AG09309 (cell line): ENCODE measurements around the gene ARHGAP23.

Source experiments
- DNase-seq: peaks from one replicate; pipeline ENCODE4 v3.0.0-alpha.2; 2010; ENCODE audit warnings: low read depth
- H3K4me3 ChIP-seq: 2 replicates; pipeline ENCODE4 v1.5.1; 2011; ENCODE audit warnings: mild to moderate bottlenecking, low read depth, low read length, moderate library complexity; ENCODE audit not compliant: control insufficient read depth
- CTCF ChIP-seq: IDR thresholded peaks from 2 replicates; pipeline ENCODE4 v1.5.1; 2011; ENCODE audit warnings: mild to moderate bottlenecking, low read depth, low read length, inconsistent platforms; ENCODE audit not compliant: insufficient read depth, control insufficient read depth; ENCODE audit errors: missing control alignments

The ARHGAP23 gene

GRCh38 chr17:38538906-38539305 lies 110.6 kb downstream of the ARHGAP23 start:
- TF ChIP-seq CTCF: no peak
- no peak for DNase-seq

DNA sequence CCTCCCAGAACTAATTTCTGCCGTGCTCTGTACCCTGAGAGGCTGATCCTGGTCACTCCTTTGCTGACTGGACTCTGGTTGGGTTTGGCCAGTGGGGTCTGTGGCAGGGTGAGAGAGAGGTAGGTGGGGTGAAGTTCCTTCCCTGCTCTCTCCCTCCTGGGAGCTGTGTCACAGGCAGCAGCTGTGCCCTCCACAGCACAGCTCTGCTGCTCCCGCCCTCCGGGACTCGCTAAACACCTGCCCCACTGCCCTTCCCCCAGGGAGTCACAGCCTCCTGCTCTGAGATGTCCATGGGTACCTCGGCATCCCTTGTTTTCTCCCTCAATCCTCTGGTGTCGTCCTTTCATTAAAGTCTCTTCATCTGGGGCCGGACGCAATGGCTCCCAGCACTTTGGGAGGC lies 111.1 kb downstream of the ARHGAP23 start:
- no peak for TF ChIP-seq CTCF
- no peak overlapping the region for H3K4me3 ChIP-seq
- DNase-seq: no peak

More at GRCh38 chr17:38538906-38539305, 110.6 kb downstream of the ARHGAP23 start:
- no peak overlapping the region for H3K4me3 ChIP-seq

DNA sequence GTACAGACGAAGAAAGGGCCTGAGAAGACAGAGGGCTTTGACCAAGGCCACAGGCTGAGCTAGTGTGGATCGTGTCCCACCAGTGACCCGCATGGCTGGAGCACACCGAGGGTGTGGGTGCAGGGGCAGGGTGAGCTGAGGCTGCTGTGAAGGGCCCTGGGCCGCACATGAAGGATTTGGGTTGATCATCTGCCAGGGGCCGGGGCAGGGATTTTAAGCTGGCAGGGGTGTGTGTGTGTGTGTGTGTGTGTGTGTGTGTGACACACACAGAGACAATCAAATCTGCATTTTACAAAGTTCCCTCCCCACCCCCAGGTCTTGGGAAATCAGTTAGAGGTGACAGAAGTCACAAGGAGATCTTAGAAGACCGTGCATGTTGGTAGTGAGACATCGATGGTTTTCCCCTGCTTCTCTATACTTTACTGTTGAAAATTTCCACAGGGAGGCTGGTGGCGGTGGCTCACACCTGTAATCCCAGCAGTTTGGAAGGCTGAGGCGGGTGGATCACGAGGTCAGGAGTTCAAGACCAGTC lies 112.3 kb downstream of the ARHGAP23 start:
- DNase-seq: no peak
- H3K4me3 ChIP-seq: no peak overlapping the region
- TF ChIP-seq CTCF: no peak

DNA sequence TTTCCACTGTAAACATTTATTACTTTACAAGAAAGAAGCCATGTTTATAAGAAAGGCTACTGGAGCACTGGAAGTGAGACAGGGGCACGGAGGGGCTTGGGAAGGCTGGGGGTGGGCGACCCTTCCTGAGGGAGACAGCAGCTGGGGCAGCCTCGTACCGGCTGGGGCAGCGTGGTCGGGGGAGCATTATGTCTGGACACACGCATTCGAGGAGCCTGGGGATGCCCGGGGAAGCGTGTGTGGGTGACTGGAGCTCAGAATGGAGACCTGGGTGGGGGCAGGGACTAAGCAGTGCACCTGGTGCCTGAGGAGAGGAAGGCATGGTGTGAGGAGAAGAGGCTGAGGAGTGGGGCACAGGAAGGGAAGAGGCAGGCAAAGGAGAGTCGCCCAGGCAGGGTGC lies 113.0 kb downstream of the ARHGAP23 start:
- no peak for DNase-seq
- no peak for TF ChIP-seq CTCF
- no peak overlapping the region for H3K4me3 ChIP-seq

DNA sequence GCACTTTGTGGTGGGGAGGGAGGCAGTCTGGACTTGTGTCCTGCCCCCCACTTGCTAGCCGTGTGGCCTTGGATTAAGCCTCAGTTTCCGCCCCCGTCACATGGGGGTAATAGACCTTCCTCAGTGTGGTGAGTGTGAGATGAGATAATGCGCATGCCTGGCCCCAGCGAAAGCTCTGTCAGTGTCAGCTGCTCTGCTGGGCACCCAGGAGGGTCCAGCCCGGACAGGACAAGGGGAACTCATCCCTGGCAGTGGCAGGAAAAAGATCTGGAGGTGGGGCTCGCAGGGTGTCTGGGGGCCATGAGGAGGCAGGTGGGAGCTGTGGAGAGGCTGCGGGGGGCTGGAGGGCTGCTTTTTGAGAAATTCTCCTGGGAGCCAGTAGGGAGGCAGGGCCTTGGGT lies 114.0 kb downstream of the ARHGAP23 start:
- TF ChIP-seq CTCF: no peak
- DNase-seq: no peak
- no peak overlapping the region for H3K4me3 ChIP-seq

DNA sequence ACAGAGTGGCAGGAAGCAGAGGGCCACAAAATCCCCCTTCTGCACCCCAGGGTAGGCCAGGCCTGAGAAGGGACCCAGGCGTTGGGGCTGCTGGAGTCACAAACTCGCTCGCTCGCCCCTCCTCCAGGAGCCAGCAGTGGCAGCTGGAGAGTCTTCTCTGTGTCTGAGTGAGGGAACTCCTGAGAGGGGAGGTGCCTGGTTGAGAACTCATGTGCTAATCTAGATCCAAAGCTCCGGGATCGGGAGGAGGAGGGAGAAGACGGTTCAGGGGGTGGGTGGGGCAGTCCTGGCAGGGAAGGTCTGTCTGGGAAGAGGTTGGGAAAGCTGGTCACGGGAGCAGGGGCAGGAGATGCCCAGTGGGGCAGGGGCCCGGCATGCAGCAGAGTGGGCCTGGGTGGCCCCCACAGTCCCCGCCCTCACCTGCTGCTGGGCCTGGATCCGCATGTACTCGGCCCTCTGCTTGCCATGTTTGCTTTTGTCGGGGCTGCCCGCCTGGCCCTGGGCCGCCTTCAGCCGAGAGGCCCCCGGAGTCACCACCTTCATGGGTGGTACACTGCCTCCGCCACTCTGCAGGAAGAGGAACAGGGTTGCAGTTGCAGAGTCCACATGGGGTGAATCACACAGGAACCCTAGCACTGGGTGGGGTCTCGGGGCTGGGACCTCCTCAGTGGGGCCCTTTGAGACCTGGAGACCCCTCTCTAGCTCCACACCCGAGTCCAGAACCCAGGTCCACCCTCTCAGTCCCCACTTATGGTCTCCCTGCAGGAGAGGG lies 115.3 kb downstream of the ARHGAP23 start:
- DNase-seq: no peak
- H3K4me3 ChIP-seq: no peak overlapping the region
- TF ChIP-seq CTCF: no peak
